Hematopoietic multipotent progenitor cell treated with erythropoietin and hydrocortisone succinate and interleukin-3 and kit ligand, for 15 days (in vitro differentiated cells): Measurements from ENCODE around the gene ATE1.
"Not testable (repeated sequence)": the region's sequence is repeated elsewhere in the genome, so short reads cannot be mapped to it uniquely, and the experiment has no call there.

Experiments used
- DNase-seq: peaks from one replicate; pipeline ENCODE4 v3.0.0-alpha.2; 2015; ENCODE audit warnings: low spot score

The ATE1 gene

DNA sequence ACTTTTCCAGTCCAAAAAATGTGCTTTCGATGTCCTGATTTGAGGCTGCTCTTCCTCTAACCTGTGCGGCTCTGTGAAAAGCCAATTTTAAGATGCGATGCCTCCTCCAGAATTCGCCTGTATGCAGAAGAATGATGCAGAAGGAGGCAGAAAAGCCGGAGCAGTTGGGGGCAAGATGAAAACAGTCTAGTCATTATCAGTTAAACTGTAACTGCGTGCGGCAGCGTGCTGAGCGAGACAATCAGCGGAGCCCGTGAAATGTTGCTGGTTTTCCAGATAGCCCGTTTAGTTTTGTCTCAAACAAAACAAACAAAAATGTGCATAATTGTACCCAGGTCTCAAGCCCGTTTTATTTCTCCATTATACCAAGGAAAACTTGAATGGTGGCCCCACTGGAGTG is 192.6 kb downstream of the ATE1 start:
- no peak for DNase-seq

DNA sequence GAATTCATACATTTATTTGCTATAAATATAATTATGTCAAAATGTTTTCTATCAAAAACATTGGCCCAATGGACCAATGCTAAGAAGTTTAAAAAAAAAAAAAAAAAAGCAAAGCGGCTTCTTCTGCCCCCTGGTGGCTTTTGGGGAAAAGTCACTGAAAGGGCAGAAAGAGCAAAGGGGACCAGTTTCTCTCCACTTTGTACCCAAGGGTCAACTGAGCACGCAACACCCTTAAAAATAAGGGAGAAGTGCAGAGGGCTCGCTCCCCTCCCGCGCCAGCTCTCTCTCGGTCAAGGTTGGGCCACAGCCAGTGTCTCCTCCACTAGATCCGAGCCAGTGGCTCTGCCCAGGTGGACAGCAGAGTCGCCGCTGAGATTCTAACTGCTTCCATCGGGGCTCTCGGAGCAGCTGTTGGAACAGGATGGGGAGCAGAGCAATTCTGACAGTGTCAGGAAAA is 193.2 kb downstream of the ATE1 start:
- DNase-seq, result peak; percentile 15

- DNase-seq, result no peak
Observed at GRCh38 chr10:121732656-121733445, 195.0 kb downstream of the ATE1 start.

DNA sequence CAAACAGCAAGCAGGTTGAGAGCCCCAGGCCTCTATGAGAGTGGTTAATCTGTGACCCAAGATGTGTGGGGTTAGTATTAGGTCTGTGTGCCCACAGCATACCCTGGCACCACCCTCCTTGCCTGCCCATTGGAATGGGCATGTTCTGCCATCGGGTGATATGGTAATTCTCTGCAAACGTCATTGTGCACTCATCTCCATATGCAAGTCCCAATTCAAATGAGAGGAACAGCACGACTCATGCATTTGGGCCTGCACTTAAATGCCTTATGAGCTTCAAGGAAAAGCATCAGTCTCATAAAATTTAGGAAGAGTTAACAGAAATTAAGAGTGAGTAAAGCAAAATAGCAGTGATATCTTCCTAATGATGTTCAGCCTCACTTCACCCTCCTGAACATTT is 195.7 kb downstream of the ATE1 start:
- no peak for DNase-seq

DNA sequence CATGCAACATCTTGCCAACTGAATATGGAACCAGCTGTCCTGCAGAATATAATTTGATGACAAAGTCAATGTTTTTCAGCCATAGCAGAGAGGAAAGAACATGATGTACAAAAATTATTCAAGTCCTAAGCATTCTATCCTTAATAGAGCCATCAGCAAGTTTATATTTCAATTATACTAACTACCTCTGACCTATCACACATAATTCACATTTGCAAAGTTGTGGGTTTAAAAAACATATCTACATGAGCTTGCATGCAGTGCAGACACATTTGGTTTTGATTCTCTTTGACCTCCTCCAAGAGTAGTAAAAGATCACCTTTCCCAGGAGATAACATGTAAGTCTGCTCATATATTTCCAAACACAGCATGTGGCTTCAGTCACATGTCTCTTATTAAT is 203.5 kb downstream of the ATE1 start:
- no peak for DNase-seq

DNA sequence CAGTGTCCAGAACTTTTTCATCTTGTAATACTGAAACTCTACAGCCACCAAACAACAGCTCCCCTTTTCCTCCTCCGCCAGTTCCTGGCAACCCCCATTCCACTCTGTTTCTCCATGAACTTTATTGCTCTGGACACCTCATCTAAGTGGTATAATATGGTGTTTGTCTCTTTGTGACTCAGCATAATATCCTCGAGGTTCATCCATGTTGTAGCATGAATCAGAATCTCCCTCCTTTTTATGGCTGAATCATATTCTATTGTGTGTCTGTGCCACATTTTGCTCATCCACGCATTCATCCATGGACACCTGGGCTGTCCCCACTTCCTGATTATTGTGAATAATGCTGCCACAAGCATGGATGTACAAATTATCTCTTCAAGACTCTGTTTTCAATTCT is 205.2 kb downstream of the ATE1 start:
- DNase-seq, result no peak

GRCh38 chr10:121721257-121721656 is 206.6 kb downstream of the ATE1 start:
- DNase-seq, result no peak

GRCh38 chr10:121715969-121716368 is 211.9 kb downstream of the ATE1 start:
- DNase-seq, result no peak

DNA sequence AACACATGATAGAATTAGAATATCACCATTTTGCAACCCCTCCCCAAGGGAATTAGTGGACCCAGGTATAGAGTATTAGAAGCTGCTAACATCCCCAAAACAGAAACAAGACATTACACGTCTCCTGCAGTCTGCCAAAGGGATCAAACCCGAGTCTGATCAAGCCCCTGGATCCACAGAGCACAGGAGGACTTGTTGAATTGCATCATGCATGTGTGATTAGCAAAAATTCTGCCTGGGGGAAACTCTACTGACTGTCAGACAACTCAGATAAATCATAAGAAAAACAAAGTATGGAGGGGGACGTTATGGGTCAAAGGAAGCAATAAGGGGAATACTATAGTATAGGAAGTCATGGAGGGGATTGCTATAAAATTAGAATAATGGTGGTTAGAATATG is 212.8 kb downstream of the ATE1 start:
- DNase-seq, result no peak

- DNase-seq, result no peak
Observed at GRCh38 chr10:121713486-121713885, 214.3 kb downstream of the ATE1 start.

DNA sequence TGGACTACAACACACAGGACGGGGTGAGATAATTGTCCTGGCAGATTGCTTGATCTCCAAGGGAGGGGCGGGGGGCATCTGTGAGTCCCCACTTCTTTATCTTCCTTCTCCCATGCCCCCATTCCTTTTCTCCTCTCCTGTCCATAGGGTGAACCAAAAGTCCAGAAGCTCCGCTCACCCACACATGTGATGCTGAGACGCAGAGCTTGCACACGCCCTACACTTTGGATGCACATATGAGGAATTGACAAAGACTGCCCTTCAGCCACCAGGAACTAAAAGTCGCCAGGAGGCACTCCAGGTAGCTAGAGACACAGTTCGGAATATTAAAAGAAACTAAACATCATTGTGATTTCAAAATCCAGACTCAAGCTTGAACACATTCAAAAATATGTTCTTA is 216.9 kb downstream of the ATE1 start:
- no peak for DNase-seq

DNA sequence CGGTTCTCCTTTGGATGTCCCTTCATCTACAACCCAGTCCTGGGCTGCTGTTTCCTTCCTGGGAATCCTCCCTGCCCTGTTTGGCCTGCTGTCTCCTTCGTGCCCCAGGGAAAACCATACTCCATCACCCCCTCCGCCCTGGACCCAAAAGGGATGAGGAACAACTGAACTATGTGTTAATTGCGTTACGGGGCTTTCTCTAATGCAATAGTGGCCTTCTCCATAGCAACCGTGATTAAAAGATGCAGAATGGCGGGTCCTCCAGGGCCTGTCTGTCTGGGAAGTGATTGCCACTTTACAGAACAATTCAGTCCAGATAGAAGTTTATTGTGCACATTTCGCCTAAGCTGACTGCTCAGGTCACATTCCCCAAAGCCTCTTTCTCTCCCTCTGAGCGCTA is 217.6 kb downstream of the ATE1 start:
- no peak for DNase-seq

DNA sequence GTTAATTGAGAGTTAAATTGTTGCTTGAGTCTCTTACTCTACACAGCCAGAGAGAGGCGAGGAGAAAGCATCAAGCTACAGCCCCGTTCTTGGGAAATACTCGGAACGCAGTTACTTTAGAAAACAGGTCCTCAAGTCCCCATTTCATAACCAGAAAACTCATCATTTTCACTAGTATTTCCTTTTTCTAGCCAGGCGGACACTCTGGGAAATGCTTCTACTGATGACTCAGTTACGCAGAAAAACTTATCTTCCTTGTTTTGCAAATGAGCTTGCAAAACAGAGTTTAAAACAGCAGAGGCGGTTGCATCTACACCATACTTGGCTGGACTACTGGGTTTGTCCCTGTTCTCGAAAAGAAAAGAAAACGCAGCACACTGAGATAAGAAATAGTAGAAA is 218.2 kb downstream of the ATE1 start:
- DNase-seq, result no peak

DNA sequence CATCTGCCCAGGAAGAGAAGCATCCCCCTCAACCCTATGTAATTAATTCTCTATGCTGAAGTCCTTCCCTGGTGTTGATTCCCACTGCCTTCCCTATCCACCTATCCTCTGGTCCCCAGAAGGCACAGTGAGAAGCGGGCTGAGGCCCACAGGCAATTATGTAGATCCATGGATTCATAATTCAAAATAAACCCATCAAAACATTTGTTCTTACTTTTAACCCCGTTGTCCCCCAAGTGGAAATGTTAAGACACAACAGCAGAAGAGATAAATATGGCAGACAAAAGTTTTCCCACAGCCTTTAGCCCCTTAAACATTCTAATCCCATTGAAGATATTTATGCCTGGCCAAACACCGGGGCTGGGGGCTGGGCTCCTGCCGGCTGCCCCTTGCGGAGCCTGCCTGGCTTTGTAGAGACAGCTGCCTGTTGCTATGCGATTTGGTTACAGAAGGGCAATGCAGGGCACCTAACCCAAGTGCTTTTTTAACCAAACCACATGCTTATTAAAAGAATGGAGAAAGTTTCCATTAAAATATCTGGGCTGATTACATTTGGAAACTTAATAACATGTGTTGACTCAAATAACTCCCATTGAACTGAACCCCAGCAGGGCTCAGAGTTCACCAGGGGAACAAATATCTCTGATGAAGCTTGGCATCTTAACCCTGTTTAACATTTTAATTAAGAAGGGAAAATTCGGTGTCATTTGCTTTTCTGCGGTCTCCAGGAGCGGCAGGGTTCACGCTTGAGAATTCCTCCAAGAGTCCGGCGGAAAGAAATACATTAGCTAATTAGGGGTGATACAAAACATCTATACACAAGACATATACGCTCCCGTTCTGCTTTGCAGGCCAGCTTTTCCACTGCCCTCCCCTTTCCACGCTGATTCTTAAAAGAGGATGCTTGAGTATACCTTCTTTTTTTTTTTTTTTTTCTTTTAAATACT is 218.8 kb downstream of the ATE1 start:
- DNase-seq, result no peak

DNA sequence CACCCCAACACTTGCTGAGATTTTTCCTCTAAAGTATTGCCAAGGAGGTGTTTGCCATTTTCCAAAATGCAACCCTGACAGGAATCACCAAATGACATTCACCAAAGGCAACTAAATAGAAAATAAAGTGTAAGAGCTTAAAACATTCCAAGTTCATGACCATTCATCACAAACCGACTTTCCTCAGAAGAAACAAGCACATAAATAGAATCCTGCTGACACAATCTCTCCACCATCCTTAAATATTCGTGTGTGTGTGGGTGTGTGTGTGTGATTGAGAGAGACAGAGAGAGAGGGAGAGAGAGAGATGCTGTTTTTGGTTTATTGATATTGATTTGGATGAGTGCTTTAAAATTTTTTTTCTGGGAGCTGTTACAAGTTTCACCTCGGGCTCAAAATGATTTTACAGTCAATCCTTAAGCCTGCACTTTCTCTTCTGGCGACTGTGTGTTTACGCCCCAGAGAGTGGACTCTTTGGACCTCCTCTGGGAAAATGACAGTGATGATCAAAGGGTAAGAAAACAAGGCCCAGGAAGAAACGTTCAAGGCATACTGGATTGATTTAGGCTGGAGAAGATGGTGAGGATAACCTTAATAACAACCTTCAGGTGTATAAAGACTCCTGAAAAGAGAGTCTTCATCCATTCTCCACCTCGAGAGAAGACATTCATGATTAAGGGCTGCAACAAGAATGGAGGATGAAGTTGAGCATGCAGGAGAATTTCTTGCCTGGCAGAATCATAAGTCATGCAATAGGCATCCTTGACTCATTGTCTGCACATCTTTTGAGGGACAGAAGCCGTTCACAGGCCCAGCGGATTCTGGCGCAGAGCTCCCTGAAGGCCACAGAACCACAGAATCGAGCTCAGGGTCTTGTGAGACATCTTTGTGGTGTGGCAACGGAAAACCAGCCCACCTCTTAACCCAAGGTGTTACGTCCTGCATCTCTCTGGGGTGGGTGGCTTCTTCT is 225.2 kb downstream of the ATE1 start:
- no peak for DNase-seq

DNA sequence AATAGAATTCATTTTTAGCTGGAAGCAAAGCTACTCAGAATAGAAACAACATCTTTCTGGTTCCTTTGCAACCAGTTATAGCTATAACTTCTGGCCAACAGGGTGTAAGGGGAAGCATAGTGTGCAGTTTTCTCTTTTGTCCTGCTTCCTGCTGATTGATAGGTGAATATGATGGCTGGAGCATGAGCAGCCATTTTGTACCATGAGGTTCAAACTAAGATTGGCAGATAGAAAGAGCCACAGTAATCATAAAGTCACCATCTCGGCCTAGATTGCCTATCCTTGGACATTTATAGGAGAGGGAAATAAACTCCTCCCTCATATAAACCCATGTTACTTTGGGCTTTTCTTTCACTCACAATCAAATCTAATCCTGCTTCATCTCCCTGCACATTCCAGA is 227.4 kb downstream of the ATE1 start:
- no peak for DNase-seq

- DNase-seq, result not testable (repeated sequence)
Observed at GRCh38 chr10:121699703-121700102, 228.1 kb downstream of the ATE1 start.

- DNase-seq, result no peak
Observed at GRCh38 chr10:121698902-121699301, 228.9 kb downstream of the ATE1 start.

DNA sequence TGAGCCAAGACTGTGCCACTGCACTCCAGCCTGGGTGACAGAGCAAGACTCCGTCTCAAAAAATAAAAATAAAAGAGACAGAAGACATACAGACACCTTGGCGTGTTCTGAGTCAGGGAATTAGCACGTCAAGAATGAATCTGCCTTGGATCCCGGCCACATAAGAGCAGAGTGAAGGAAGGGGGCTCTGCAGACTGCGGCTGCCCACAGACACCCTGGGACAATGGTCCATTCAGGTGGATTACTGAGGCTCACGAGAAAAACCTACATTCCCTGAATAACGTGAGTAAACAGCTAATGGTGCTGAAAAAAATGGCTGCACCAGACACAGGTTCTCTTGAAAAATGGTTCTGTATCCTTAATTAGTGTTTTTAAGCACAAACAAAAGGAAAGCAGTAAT is 229.5 kb downstream of the ATE1 start:
- DNase-seq, result no peak

DNA sequence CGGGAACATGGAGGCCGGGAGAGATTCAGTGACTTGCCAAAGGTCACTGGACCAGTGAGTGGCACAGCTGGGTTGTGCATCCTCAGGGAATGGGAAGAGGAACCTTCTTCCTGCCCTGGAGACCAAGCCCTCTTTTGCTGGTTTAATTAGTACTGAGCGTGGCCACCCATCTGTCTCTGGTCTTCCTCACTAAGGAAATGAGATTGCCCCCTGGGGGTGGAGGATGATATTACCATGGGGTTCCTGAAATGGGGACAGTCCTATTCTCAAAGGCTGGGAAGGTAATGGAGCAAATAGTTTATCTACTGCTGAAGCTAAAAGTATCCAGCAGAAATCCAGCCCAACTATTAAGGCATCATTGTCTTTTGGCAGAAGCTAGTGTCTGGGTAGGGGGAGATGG is 231.0 kb downstream of the ATE1 start:
- peak; percentile 10 for DNase-seq

- no peak for DNase-seq
Observed at GRCh38 chr10:121695731-121696464, 231.9 kb downstream of the ATE1 start.
